Spinal cord (tissue), 10 donors: ENCODE measurements around the gene GPR17. TPM values are rescaled to one million over a fixed set of nuclear protein-coding genes. Genes with fewer than 3 reads are reported as not detected.

Experiments used
- DNase-seq, 6 donors: peaks; one replicate each; pipeline versions ENCODE4 v3.0.0 to v3.0.0-alpha.2; 2013 to 2015; ENCODE audit warnings: low spot score in 6 of 6, low read depth in 4 of 6
- H3K27ac ChIP-seq: one replicate; pipeline ENCODE4 v1.5.1; 2013; ENCODE audit warnings: low read depth, low read length, control low read depth
- H3K27me3 ChIP-seq: one replicate; pipeline ENCODE4 v1.6.1; 2013; ENCODE audit warnings: low read length; ENCODE audit not compliant: control insufficient read depth, insufficient read depth
- H3K36me3 ChIP-seq: one replicate; pipeline ENCODE4 v1.6.1; 2013; ENCODE audit warnings: low read length; ENCODE audit not compliant: control insufficient read depth, insufficient read depth
- H3K4me1 ChIP-seq: one replicate; pipeline ENCODE4 v1.6.1; 2013; ENCODE audit warnings: low read length; ENCODE audit not compliant: control insufficient read depth, insufficient read depth
- H3K4me3 ChIP-seq: one replicate; pipeline ENCODE4 v1.5.1; 2013; ENCODE audit warnings: low read depth, low read length, control low read depth
- H3K9me3 ChIP-seq: one replicate; pipeline ENCODE4 v1.6.1; 2013; ENCODE audit warnings: low read length; ENCODE audit not compliant: control insufficient read depth, insufficient read depth
- WGBS: methylation state at CpG from one replicate; pipeline ENCODE4 v1.1.5; 2013; ENCODE audit warnings: missing lambda C conversion rate; ENCODE audit not compliant: insufficient coverage; 5-methylcytosine and 5-hydroxymethylcytosine counted together
- polyA plus RNA-seq, 2 donors: library from polyadenylated mRNA; unstranded; fragments of 120-200 nt; gene quantifications; one replicate each; pipeline ENCODE4 v1.2.1, GENCODE V29; 2013; ENCODE audit not compliant: insufficient read length in 2 of 2
- total RNA-seq, 2 donors: library from RNA; depleted of rRNA in 1 of 2; stranded (reverse); fragments of 120-200 nt in 1 of 2; fragments of >200 nt in 1 of 2; gene quantifications; one replicate each; pipeline versions ENCODE4 v1.2.3 to v1.2.4, GENCODE V29; 2013 to 2014
- donor health status: healthy.

Gene GPR17
- total and polyA plus RNA-seq, 4 donors, result 36.6 to 376 (median 148) TPM

- H3K36me3 ChIP-seq, result no peaks in the 10 kb centered on the region
- H3K9me3 ChIP-seq, result no peaks in the 10 kb centered on the region
- no peak overlapping the region for H3K27ac ChIP-seq
- H3K27me3 ChIP-seq, result peaks cover 9% of the 10 kb centered on the region
- H3K4me3 ChIP-seq, result no peak overlapping the region
- H3K4me1 ChIP-seq, result peaks cover 15% of the 10 kb centered on the region
- 89% methylated on average over 2 of the region's 10 CpGs for WGBS
- DNase-seq, result no peak
These were observed 24.4 kb downstream of the GPR17 start for GRCh38 chr2:127670055-127670956.

- H3K27ac ChIP-seq, result no peak overlapping the region
- H3K27me3 ChIP-seq, result peaks cover 7% of the 10 kb centered on the region
- WGBS, result no CpG with 5 or more reads among the region's 5 CpGs
- no peak for DNase-seq
- no peaks in the 10 kb centered on the region for H3K9me3 ChIP-seq
- no peaks in the 10 kb centered on the region for H3K36me3 ChIP-seq
- no peak overlapping the region for H3K4me3 ChIP-seq
- peaks cover 21% of the 10 kb centered on the region for H3K4me1 ChIP-seq
These were observed 25.0 kb downstream of the GPR17 start for GRCh38 chr2:127670957-127671290.

- Histone ChIP-seq H3K27ac (no peak overlapping the region), H3K9me3 (no peaks in the 10 kb centered on the region), H3K27me3 (peaks cover 7% of the 10 kb centered on the region), H3K36me3 (no peaks in the 10 kb centered on the region), H3K4me3 (no peak overlapping the region), H3K4me1 (peaks cover 27% of the 10 kb centered on the region)
- no peak for DNase-seq
- 84% methylated on average over 12 of the region's 14 CpGs for WGBS
These were observed 25.8 kb downstream of the GPR17 start for GRCh38 chr2:127671557-127672302.

GRCh38 chr2:127672341-127673224, 26.6 kb downstream of the GPR17 start:
- Histone ChIP-seq H3K27ac (no peak overlapping the region), H3K4me3 (no peak overlapping the region), H3K9me3 (no peaks in the 10 kb centered on the region), H3K27me3 (peaks cover 6% of the 10 kb centered on the region), H3K4me1 (peaks cover 27% of the 10 kb centered on the region), H3K36me3 (no peaks in the 10 kb centered on the region)
- DNase-seq, result no peak
- WGBS, result 77% methylated on average over 15 of the region's 20 CpGs

GRCh38 chr2:127673291-127674069, 27.5 kb downstream of the GPR17 start:
- H3K9me3 ChIP-seq, result no peaks in the 10 kb centered on the region
- 81% methylated on average over 12 of the region's 17 CpGs for WGBS
- no peaks in the 10 kb centered on the region for H3K36me3 ChIP-seq
- H3K4me1 ChIP-seq, result peaks cover 27% of the 10 kb centered on the region
- H3K27ac ChIP-seq, result no peak overlapping the region
- DNase-seq, result no peak
- peaks cover 6% of the 10 kb centered on the region for H3K27me3 ChIP-seq
- H3K4me3 ChIP-seq, result peak overlapping the region; percentile 26

GRCh38 chr2:127674241-127675209, 28.6 kb downstream of the GPR17 start:
- Histone ChIP-seq H3K27ac (no peak overlapping the region), H3K36me3 (no peaks in the 10 kb centered on the region), H3K9me3 (no peaks in the 10 kb centered on the region), H3K27me3 (peaks cover 6% of the 10 kb centered on the region), H3K4me3 (peak overlapping the region; percentile 26), H3K4me1 (peaks cover 27% of the 10 kb centered on the region)
- 8% methylated on average over 54 of the region's 72 CpGs for WGBS
- DNase-seq, result no peak

GRCh38 chr2:127675331-127676261, 29.6 kb downstream of the GPR17 start, which contains the start of gene LIMS2:
LIMS2 (minus strand) TSS chr2:127675530; CDS start chr2:127675024, 506 bp downstream.
- Histone ChIP-seq H3K9me3 (no peaks in the 10 kb centered on the region), H3K4me1 (peaks cover 29% of the 10 kb centered on the region), H3K36me3 (no peaks in the 10 kb centered on the region), H3K4me3 (peak within 1 kb of the TSS; percentile 52), H3K27me3 (peaks cover 6% of the 10 kb centered on the region), H3K27ac (no peak within 1 kb of the TSS)
- 2% methylated on average over 30 of the region's 56 CpGs for WGBS
- peak in 2 of 6 donors; percentile 65 to 74 for DNase-seq
